Right atrium auricular region (tissue), 2 donors: ENCODE results near the gene PLEKHM3. TPM values are rescaled to one million over a fixed set of nuclear protein-coding genes. Genes with fewer than 3 reads are reported as not detected.

Experiments
- DNase-seq: peaks from one replicate; pipeline ENCODE4 v3.0.0-alpha.2; 2019; ENCODE audit warnings: low spot score
- H3K27ac ChIP-seq, 2 donors: fragments of 200-600 bp; sonication (generic); 1 replicate in 1 of 2; 2 replicates in 1 of 2; pipeline ENCODE4 v1.5.1; 2016 to 2019
- H3K27me3 ChIP-seq, 2 donors: fragments of 200-600 bp; sonication (generic); one replicate each; pipeline versions ENCODE4 v1.5.1 to v1.6.0; 2017 to 2019
- H3K36me3 ChIP-seq: fragments of 200-600 bp; sonication (generic); one replicate; pipeline ENCODE4 v1.5.1; 2016
- H3K4me1 ChIP-seq, 2 donors: fragments of 200-600 bp; sonication (generic); one replicate each; pipeline versions ENCODE4 v1.5.1 to v1.6.0; 2017 to 2019
- H3K4me3 ChIP-seq, 2 donors: fragments of 200-600 bp; sonication (generic); 1 replicate in 1 of 2; 2 replicates in 1 of 2; pipeline ENCODE4 v1.5.1; 2017 to 2019; ENCODE audit warnings: mild to moderate bottlenecking in 1 of 2, moderate library complexity in 1 of 2
- H3K9me3 ChIP-seq, 2 donors: fragments of 200-600 bp; sonication (generic); one replicate each; pipeline ENCODE4 v1.5.1; 2019
- CTCF ChIP-seq, 2 donors: fragments of 200-600 bp; sonication (generic); IDR thresholded peaks; one replicate each; pipeline ENCODE4 v1.5.1; 2019; ENCODE audit warnings: antibody characterized with exemption in 2 of 2
- total RNA-seq, 2 donors: library from RNA; depleted of rRNA; stranded (reverse); fragments of >200 nt; gene quantifications; one replicate each; pipeline ENCODE4 v1.1.0, GENCODE V29; 2016

The PLEKHM3 gene
- total RNA-seq, 2 donors from 2014 or later = 14.9 to 20.0 TPM

DNA sequence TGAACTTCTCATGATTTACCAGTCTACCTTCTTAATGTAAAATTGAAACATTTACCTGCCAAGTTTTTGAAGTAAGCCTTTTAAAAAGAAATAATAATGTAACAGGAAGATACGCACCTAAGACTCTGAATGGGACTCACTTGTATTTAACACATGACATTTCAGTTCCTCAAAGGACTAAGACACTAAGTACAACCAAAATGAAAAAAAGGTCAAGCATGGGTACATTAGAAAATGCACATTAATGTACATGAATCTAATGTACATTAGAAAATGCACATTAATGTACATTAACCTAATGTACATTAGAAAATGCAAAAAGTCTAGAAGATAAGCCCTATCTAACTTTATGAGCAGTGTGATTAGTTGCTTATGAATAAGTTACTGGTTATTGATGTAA, 186.3 kb downstream of the PLEKHM3 start:
- H3K9me3 ChIP-seq = no peaks in the 10 kb centered on the region
- H3K27me3 ChIP-seq = no peaks in the 10 kb centered on the region
- TF ChIP-seq CTCF (IDR thresholded peaks at IDR 0.05) = no peak
- H3K4me3 ChIP-seq = no peak overlapping the region
- DNase-seq = no peak
- H3K36me3 ChIP-seq = no peaks in the 10 kb centered on the region
- H3K27ac ChIP-seq = no peak overlapping the region
- peaks cover 0 to 17% of the 10 kb centered on the region in 2 donors for H3K4me1 ChIP-seq

- no peak for DNase-seq
- Histone ChIP-seq H3K4me3 (no peak overlapping the region), H3K36me3 (no peaks in the 10 kb centered on the region), H3K27ac (peak overlapping the region; percentile 70 to 75), H3K27me3 (no peaks in the 10 kb centered on the region), H3K4me1 (peaks cover 0 to 17% of the 10 kb centered on the region in 2 donors), H3K9me3 (no peaks in the 10 kb centered on the region)
- TF ChIP-seq CTCF (IDR thresholded peaks at IDR 0.05) = no peak
Measured at GRCh38 chr2:207836521-207837133, 188.7 kb downstream of the PLEKHM3 start.

- H3K27ac ChIP-seq = peak overlapping the region in 1 of 2 donors; percentile 75
- no peak for DNase-seq
- no peaks in the 10 kb centered on the region for H3K9me3 ChIP-seq
- no peaks in the 10 kb centered on the region for H3K27me3 ChIP-seq
- peaks cover 0 to 17% of the 10 kb centered on the region in 2 donors for H3K4me1 ChIP-seq
- no peak overlapping the region for H3K4me3 ChIP-seq
- TF ChIP-seq CTCF (IDR thresholded peaks at IDR 0.05) = no peak
- no peaks in the 10 kb centered on the region for H3K36me3 ChIP-seq
Measured at GRCh38 chr2:207835805-207836204, 189.5 kb downstream of the PLEKHM3 start.

DNA sequence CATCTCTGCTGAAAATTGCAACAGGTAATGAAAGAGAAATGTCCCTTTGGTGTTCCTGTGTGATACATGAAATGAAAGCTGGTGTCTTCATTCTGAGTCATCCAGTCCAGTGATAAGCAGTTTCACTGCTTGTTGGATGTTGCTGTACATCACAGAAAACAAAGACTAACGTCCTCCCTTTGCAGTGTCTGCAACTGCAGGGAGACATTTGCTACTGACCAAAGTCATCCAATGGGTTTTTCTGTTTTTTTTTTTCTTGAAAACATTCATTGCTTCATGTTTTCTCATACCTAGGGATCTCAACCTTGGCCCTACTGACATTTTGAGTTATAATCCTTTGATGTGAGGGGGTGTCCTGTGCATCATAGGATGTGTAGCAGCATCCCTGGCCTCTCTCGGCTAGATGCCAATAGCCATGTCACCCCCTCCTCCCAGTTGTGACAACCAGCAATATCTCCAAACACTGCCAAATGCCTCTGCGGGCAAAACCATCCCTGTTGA, 192.0 kb downstream of the PLEKHM3 start:
- Histone ChIP-seq H3K9me3 (no peaks in the 10 kb centered on the region), H3K4me3 (no peak overlapping the region), H3K27me3 (no peaks in the 10 kb centered on the region), H3K27ac (no peak overlapping the region), H3K4me1 (peaks cover 0 to 17% of the 10 kb centered on the region in 2 donors), H3K36me3 (no peaks in the 10 kb centered on the region)
- peak; percentile 38 for DNase-seq
- no peak for TF ChIP-seq CTCF (IDR thresholded peaks at IDR 0.05)

DNA sequence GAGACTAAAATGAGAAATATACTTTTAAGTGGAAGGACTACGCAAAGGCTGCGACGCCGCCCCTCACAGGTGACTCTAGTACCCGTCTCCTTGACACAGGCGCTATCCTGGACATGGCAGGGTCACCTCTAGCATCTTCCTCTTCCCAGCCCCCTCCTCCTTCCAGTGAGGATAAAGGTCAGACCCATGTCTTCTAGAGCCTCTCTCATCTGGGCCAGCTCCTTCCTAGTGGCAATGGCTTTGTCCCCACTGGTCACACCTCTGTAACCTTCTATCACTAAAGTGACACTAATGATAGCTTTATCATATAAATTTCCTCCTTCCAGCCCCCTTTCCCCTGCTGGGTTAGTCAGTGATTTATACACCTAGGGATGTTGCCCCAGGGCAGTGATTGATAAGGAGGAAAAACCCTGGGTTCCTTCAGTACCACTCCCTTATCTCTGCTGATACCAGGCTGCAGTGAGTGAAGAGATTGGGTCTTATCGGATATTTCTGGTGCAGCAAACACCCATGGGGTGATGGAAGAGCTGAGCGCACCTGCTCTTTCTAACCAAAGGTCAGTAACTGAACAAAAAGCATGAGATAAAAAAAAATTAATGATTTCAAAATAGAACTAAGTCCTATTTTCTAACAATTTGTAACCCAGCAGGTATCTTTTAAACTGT, 193.6 kb downstream of the PLEKHM3 start:
- DNase-seq = no peak
- no peak overlapping the region for H3K4me3 ChIP-seq
- H3K27me3 ChIP-seq = no peaks in the 10 kb centered on the region
- peaks cover 7% of the 10 kb centered on the region for H3K36me3 ChIP-seq
- H3K27ac ChIP-seq = no peak overlapping the region
- TF ChIP-seq CTCF (IDR thresholded peaks at IDR 0.05) = no peak
- H3K9me3 ChIP-seq = no peaks in the 10 kb centered on the region
- H3K4me1 ChIP-seq = peaks cover 0 to 10% of the 10 kb centered on the region in 2 donors
